Measurements from ENCODE around the gene GRK1. TPM values are rescaled to one million over a fixed set of nuclear protein-coding genes. Genes with fewer than 3 reads are reported as not detected.

The GRK1 gene
- total and polyA plus RNA-seq, 2 of the 8 experiments (the other 6 are each of a cell fraction or from before 2014, with no cell fraction given): 0.12 TPM; not detected in 1

DNA sequence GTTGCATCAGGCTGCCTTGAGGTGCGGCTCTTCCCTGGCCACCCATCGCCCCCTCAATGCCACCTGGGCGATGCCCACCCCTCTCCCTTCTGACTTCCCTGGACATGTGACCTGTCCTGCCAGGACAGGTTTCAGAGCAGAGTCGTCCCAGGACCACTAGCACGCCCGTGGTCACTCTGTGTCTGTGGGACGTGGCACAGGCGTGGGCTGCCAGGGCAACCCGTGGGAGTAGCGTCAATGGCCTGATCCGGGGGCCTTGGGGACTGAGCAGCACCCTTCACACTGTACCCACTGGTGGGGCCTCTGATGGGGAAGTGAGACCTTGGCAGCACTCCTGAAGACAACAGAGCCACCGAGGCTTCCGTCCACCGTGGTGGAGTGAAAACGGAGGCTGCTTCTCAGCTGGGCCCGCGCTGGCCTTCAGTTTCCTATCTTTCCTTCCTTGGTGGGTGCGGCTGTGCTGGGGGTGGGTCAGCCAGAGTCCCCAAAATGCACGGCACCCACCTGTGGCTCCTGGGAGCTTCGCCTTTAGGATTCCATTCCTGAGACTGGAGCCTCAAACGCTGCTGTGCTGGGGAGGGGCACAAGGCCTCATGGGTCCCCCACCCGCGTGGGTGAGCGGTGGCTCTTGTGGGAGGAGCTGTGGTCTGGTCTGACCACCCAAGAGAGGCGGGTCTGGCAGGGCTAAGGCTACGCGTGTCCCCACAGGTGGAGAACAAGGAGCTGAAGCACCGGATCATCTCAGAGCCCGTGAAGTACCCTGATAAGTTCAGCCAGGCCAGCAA lies 65.3 kb downstream of the GRK1 start:
- 93% methylated on average over 27 of the region's 29 CpGs; no CpG with 5 or more reads in 1 of the 2 experiments for WGBS, 2 experiments (ENCODE audit: extremely low coverage in 1 of 2, insufficient coverage in 1 of 2, insufficient read length in 1 of 2, insufficient replicate concordance in 2 of 2, low coverage in 1 of 2, low lambda C conversion rate in 2 of 2, missing lambda C conversion rate in 1 of 2)
- ChIA-PET CTCF (ENCODE audit: partially characterized antibody) (interaction anchor here (0.8 to 2.2 kb wide), 8 partner anchors 9 to 221 kb away, joined by 3 to 13 read pairs (median 3); no protein-coding TSS in a partner anchor), POLR2A (ENCODE audit: partially characterized antibody) (interaction anchor here (0.6 kb wide), 1 partner anchor 67 kb away, joined by 3 read pairs; no protein-coding TSS in a partner anchor)
- Histone ChIP-seq H4K5ac (ENCODE audit: insufficient read length, low read depth, low read length) (no peak overlapping the region), H4K8ac (ENCODE audit: extremely low read depth, insufficient read depth, low read length) (no peak overlapping the region), H2AK5ac (ENCODE audit: low read depth, low read length) (no peak overlapping the region), H3K18ac (ENCODE audit: extremely low read depth, low read length) (no peak overlapping the region), H3K23me2 (ENCODE audit: low read depth, low read length) (no peaks in the 10 kb centered on the region), H2BK5ac (ENCODE audit: low read depth, low read length) (no peak overlapping the region), H2BK20ac (ENCODE audit: low read length) (no peak overlapping the region), H3K4ac (replicated peaks; ENCODE audit: insufficient read length, low read depth, low read length) (no peak overlapping the region), H2BK15ac (ENCODE audit: low read length) (no peak overlapping the region), H3K23ac (ENCODE audit: insufficient read length) (no peak overlapping the region), H3K27ac (ENCODE audit: low read depth, low read length) (no peak overlapping the region), H4K20me1 (replicated peaks in 1 of 2; ENCODE audit: control insufficient read depth in 1 of 2, insufficient read depth in 2 of 2, low read length in 2 of 2) (peaks cover 0 to 5% of the 10 kb centered on the region in 2 experiments), H3K27me3 (replicated peaks in 1 of 4; ENCODE audit: control insufficient read depth in 3 of 4, extremely low read depth in 1 of 4, insufficient read depth in 3 of 4, low read length in 3 of 4) (peaks cover 0 to 5% (median under 1%) of the 10 kb centered on the region in 4 experiments; a peak in 3 of 7 replicates), H3K9me3 (ENCODE audit: insufficient read depth in 2 of 2, low read depth in 1 of 2, low read length in 1 of 2) (peaks cover 12 to 26% of the 10 kb centered on the region in 2 experiments; a peak in 3 of 4 replicates), H3K14ac (ENCODE audit: insufficient read length) (no peak overlapping the region), H3K79me2 (ENCODE audit: control insufficient read depth in 1 of 2, insufficient read depth in 2 of 2, low read length in 2 of 2) (no peaks in the 10 kb centered on the region), H3K4me1 (replicated peaks in 1 of 4; ENCODE audit: control insufficient read depth in 3 of 4, insufficient read depth in 4 of 4, low read length in 3 of 4) (no peaks in the 10 kb centered on the region), H3K9ac (replicated peaks in 1 of 4; ENCODE audit: extremely low read depth in 1 of 4, low read depth in 3 of 4, low read length in 3 of 4) (no peak overlapping the region), H4K91ac (replicated peaks; ENCODE audit: insufficient read length, low read length) (no peak overlapping the region), H2AFZ (ENCODE audit: low read length) (no peak overlapping the region), H3K4me2 (ENCODE audit: insufficient read depth in 1 of 2, low read depth in 2 of 2, low read length in 2 of 2) (no peak overlapping the region), H2BK120ac (replicated peaks; ENCODE audit: low read depth, low read length) (no peak overlapping the region), H2BK12ac (ENCODE audit: low read depth, low read length) (no peak overlapping the region), H3K4me3 (ENCODE audit: extremely low read depth in 1 of 4, insufficient read depth in 2 of 4, low read depth in 3 of 4, low read length in 4 of 4) (no peak overlapping the region), H3K56ac (replicated peaks; ENCODE audit: insufficient read length, low read depth, low read length) (no peak overlapping the region), H3K36me3 (ENCODE audit: control insufficient read depth in 2 of 4, insufficient read depth in 4 of 4, low read length in 3 of 4) (no peaks in the 10 kb centered on the region), H3K79me1 (ENCODE audit: low read depth, low read length) (no peaks in the 10 kb centered on the region)
- no peak for DNase-seq (ENCODE audit: low read depth in 1 of 2, low spot score in 2 of 2)
- TF ChIP-seq GABPA (IDR thresholded peaks at IDR 0.05; ENCODE audit: borderline replicate concordance, insufficient read depth, low read length): no peak
- TF ChIP-seq, protein P1, sequence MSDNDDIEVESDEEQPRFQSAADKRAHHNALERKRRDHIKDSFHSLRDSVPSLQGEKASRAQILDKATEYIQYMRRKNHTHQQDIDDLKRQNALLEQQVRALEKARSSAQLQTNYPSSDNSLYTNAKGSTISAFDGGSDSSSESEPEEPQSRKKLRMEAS (IDR thresholded peaks at IDR 0.05): no peak
- no peak for TF ChIP-seq SIN3A (conservative IDR thresholded peaks at IDR 0.05 in 1 of 2, IDR thresholded peaks at IDR 0.05 in 1 of 2; ENCODE audit: low read depth in 1 of 2, low read length in 2 of 2)
- no peak for TF ChIP-seq CREB1 (IDR thresholded peaks at IDR 0.05)
- no peak for FAIRE-seq
